ENCODE results near the gene TMEM132C.

GRCh38 chr12:128258866-128259555 is 8.0 kb upstream of the TMEM132C start:
- TF ChIP-seq POLR2A (IDR thresholded peaks at IDR 0.05): no peak
- TF ChIP-seq CTCF (IDR thresholded peaks at IDR 0.05): no peak
